NK-92 treated with Interleukin-12 subunit alpha and Interleukin-12 subunit beta, amount 100 ng/mL, for 24 hours (cell line): Measurements from ENCODE around the gene EFCAB14.
"Not testable (repeated sequence)": the region's sequence is repeated elsewhere in the genome, so short reads cannot be mapped to it uniquely, and the experiment has no call there.

ENCODE experiments used
- DNase-seq: peaks from one replicate; lab custom pipeline; 2025; lab: John Stamatoyannopoulos, UW

EFCAB14 gene

GRCh38 chr1:46686255-46686654 is 32.7 kb downstream of the EFCAB14 start:
- DNase-seq, result no peak

- DNase-seq, result no peak
These were observed 34.2 kb downstream of the EFCAB14 start for GRCh38 chr1:46684670-46685069.

- DNase-seq, result no peak
These were observed 36.9 kb downstream of the EFCAB14 start for GRCh38 chr1:46682064-46682463.

GRCh38 chr1:46681333-46682034 is 37.4 kb downstream of the EFCAB14 start:
- no peak for DNase-seq

GRCh38 chr1:46679789-46680573 is 38.9 kb downstream of the EFCAB14 start:
- DNase-seq, result no peak

GRCh38 chr1:46677339-46677738 is 41.6 kb downstream of the EFCAB14 start:
- no peak for DNase-seq

GRCh38 chr1:46676531-46676930 is 42.4 kb downstream of the EFCAB14 start:
- no peak for DNase-seq

GRCh38 chr1:46675549-46676314 is 43.2 kb downstream of the EFCAB14 start:
- DNase-seq, result no peak

- no peak for DNase-seq
These were observed 45.1 kb downstream of the EFCAB14 start for GRCh38 chr1:46673749-46674182.

- no peak for DNase-seq
These were observed 46.2 kb downstream of the EFCAB14 start for GRCh38 chr1:46672696-46673095.

- DNase-seq, result no peak
These were observed 47.4 kb downstream of the EFCAB14 start, which contains the start of gene TEX38 for GRCh38 chr1:46671554-46671953. TSS of gene TEX38 (plus strand) at chr1:46671854. CDS start at chr1:46671935, 81 bp downstream.

- DNase-seq, result no peak
These were observed 48.8 kb downstream of the EFCAB14 start for GRCh38 chr1:46670134-46670533.

- DNase-seq, result peak; percentile 9
These were observed 50.8 kb downstream of the EFCAB14 start, which contains the start of gene ATPAF1 for GRCh38 chr1:46667782-46668760. TSS of gene ATPAF1 (minus strand) at chr1:46668364. CDS start at chr1:46668322, 42 bp downstream.

GRCh38 chr1:46665983-46666382 is 52.9 kb downstream of the EFCAB14 start:
- no peak for DNase-seq

- DNase-seq, result not testable (repeated sequence)
These were observed 56.0 kb downstream of the EFCAB14 start for GRCh38 chr1:46662919-46663318.

GRCh38 chr1:46660116-46660515 is 58.8 kb downstream of the EFCAB14 start:
- DNase-seq, result not testable (repeated sequence)

GRCh38 chr1:46659307-46659870 is 59.5 kb downstream of the EFCAB14 start:
- DNase-seq, result no peak

- no peak for DNase-seq
These were observed 61.1 kb downstream of the EFCAB14 start for GRCh38 chr1:46657775-46658174.

- no peak for DNase-seq
These were observed 62.3 kb downstream of the EFCAB14 start for GRCh38 chr1:46656643-46657042.

- DNase-seq, result no peak
These were observed 63.1 kb downstream of the EFCAB14 start for GRCh38 chr1:46655848-46656247.

GRCh38 chr1:46654698-46655097 is 64.2 kb downstream of the EFCAB14 start:
- DNase-seq, result not testable (repeated sequence)
